HG03354 (cell line): ENCODE measurements around the gene RBFOX1.

Source experiments
- ATAC-seq: cut with Tn5 transposase; IDR thresholded peaks from one replicate; pipeline ENCODE4 v1.9.1; 2021; ENCODE audit warnings: mild to moderate bottlenecking; ENCODE audit not compliant: unreplicated experiment, poor library complexity, severe bottlenecking

The RBFOX1 gene

GRCh38 chr16:7333180-7333725 is 608 bp downstream of the RBFOX1 start:
- no peak for ATAC-seq

GRCh38 chr16:7334801-7335560 is 2.3 kb downstream of the RBFOX1 start:
- ATAC-seq = no peak

- ATAC-seq = no peak
Measured at GRCh38 chr16:7335991-7336634, 3.5 kb downstream of the RBFOX1 start.

DNA sequence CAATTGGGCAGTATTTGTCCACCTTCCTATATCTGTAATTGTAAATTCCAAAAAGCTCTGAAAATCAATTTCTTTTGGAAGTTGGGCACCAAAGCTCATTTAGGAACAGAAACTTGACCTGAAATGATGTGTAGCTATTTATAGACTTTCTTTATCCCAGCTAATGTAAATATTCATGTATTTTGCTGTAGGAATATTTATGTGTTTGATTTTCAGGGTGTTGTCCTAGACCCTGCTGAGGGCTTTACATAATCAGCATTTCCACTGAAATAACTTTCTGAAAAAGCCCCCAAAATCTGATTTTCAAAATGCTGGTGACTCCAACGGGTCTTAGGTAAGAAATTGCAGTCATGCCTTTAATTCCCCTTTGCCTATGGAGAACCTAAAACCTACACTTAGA is 4.1 kb downstream of the RBFOX1 start:
- no peak for ATAC-seq

GRCh38 chr16:7338826-7339225 is 6.2 kb downstream of the RBFOX1 start:
- no peak for ATAC-seq

DNA sequence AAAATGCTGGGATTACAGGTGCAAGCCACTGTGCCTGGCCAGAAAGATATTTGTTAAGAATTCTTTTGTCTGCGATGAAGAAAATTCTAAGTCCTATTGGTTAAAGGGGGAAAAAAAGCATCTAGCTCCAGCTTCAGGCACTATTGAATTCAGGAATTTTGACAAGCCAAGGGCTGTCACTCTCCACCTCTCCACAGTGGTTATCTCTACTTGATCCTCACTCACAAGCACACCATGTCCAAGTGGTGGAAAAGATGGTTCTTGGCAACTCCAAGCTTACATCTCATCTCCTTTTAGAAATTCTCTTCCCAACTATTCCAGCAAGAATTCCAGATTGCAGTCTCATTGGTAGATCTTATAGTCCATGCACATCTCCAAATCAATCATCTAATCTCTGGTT is 7.1 kb downstream of the RBFOX1 start:
- no peak for ATAC-seq

DNA sequence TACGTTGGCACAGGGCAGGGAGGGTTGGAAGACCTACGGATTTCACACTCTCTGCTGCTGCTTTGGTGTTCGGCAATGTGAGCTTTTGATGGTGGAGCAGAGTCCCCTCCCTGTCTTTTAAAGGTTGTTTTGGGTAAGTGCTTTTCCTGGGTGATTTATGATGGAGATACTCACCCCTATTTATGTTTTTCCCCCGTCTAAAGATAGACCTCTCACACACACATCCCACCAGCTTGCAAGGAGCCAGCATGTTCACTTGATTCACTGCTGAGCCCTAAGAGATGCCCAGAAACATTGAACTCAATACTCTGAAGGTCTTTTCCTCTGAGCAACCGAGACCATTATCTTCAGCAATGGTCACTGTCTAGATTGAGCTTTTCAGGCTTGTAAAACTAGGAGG is 8.3 kb downstream of the RBFOX1 start:
- no peak for ATAC-seq

GRCh38 chr16:7342598-7342997 is 10.0 kb downstream of the RBFOX1 start:
- no peak for ATAC-seq

GRCh38 chr16:7343243-7343642 is 10.6 kb downstream of the RBFOX1 start:
- ATAC-seq = no peak

GRCh38 chr16:7344830-7345780 is 12.5 kb downstream of the RBFOX1 start:
- ATAC-seq = no peak

- no peak for ATAC-seq
Measured at GRCh38 chr16:7350806-7351205, 18.2 kb downstream of the RBFOX1 start.

- no peak for ATAC-seq
Measured at GRCh38 chr16:7351610-7352510, 19.2 kb downstream of the RBFOX1 start.

- no peak for ATAC-seq
Measured at GRCh38 chr16:7355758-7356157, 23.1 kb downstream of the RBFOX1 start.

DNA sequence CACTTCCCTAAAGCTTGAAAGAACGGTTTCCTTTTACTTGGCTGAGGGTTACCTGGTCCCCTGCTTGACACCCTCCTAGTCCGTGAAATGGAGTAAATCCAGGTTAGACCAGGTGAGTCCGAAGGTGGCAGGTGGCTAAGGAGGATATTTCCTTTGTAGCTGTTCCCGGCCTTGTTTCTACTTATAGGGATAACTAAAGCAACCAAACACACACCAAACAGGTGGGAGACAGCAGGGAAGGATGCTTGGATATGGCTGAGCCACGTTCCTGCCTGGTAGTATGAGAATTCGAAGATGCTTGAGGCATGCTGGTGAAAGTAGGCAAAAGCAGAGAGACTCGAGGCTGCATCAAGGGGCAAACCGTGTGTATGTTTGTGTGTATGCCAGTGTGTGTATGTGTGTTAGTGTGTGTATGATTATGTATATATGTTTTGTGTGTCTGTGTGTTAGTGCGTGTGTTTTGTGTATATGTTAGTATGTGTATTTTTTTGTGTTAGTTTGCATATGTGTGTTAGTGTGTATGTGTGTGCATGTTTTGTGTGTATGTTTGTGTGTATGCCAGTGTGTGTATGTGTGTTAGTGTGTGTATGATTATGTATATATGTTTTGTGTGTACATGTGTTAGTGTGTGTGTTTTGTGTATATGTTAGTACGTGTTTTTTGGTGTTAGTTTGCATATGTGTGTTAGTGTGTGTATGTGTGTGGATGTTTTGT is 28.9 kb downstream of the RBFOX1 start:
- ATAC-seq = no peak

- no peak for ATAC-seq
Measured at GRCh38 chr16:7362231-7362630, 29.6 kb downstream of the RBFOX1 start.

- ATAC-seq = no peak
Measured at GRCh38 chr16:7363422-7364417, 31.1 kb downstream of the RBFOX1 start.

GRCh38 chr16:7366041-7366440 is 33.4 kb downstream of the RBFOX1 start:
- ATAC-seq = no peak
